Right lobe of liver (tissue), 6 donors: ENCODE results near the gene CRBN. TPM values are rescaled to one million over a fixed set of nuclear protein-coding genes. Genes with fewer than 3 reads are reported as not detected.

Experiments used
- ATAC-seq, 4 donors: fragments of 200-7000 bp; cut with Tn5 transposase; one replicate each; pipeline ENCODE4 v1.9.1; 2020; ENCODE audit warnings: mild to moderate bottlenecking in 4 of 4, moderate library complexity in 4 of 4
- DNase-seq, 3 donors: peaks; one replicate each; pipeline ENCODE4 v3.0.0-alpha.2; 2020
- H3K27ac ChIP-seq, 3 donors: fragments of 200-600 bp; one replicate each; pipeline ENCODE4 v1.8.0; 2022
- H3K27me3 ChIP-seq, 2 donors: fragments of 200-600 bp; one replicate each; pipeline ENCODE4 v1.8.0; 2022
- H3K36me3 ChIP-seq, 4 donors: fragments of 200-600 bp; sonication (generic) in 1 of 4; one replicate each; pipeline versions ENCODE4 v1.5.1 to v1.8.0; 2017 to 2022; ENCODE audit warnings: control low read depth in 1 of 4
- H3K4me1 ChIP-seq, 4 donors: fragments of 200-600 bp; sonication (generic) in 1 of 4; one replicate each; pipeline versions ENCODE4 v1.5.1 to v1.8.0; 2017 to 2022; ENCODE audit warnings: control low read depth in 1 of 4
- H3K4me3 ChIP-seq, 3 donors: fragments of 200-600 bp; one replicate each; pipeline ENCODE4 v1.8.0; 2022
- H3K9me3 ChIP-seq, 4 donors: fragments of 200-600 bp; sonication (generic) in 1 of 4; one replicate each; pipeline versions ENCODE4 v1.5.1 to v1.8.0; 2017 to 2022; ENCODE audit warnings: control low read depth in 1 of 4
- CTCF ChIP-seq, 4 donors: fragments of 200-600 bp in 3 of 4; fragments of 450-650 bp in 1 of 4; IDR thresholded peaks; one replicate each; pipeline versions ENCODE4 v1.5.1 to v1.8.0; 2016 to 2022; ENCODE audit warnings: antibody characterized with exemption in 4 of 4, mild to moderate bottlenecking in 2 of 4
- POLR2A ChIP-seq: fragments of 450-650 bp; IDR thresholded peaks from one replicate; pipeline ENCODE4 v1.6.1; 2017; ENCODE audit warnings: antibody characterized with exemption, mild to moderate bottlenecking
- WGBS: methylation state at CpG from one replicate; pipeline ENCODE4 v1.1.6; 2018; ENCODE audit warnings: low coverage, low lambda C conversion rate; ENCODE audit not compliant: insufficient coverage; ENCODE audit errors: missing lambda C conversion rate; 5-methylcytosine and 5-hydroxymethylcytosine counted together
- intact Hi-C, 2 donors: fragments of 100-400 bp; cut with DNase I; formaldehyde crosslinking; loops; one replicate each; pipeline versions ENCODE4 v1.11.2 to v1.14.1; 2022
- total RNA-seq, 6 experiments: library from RNA; depleted of rRNA in 2 of 6; stranded (reverse); fragments of >200 nt in 2 of 6; fragmentation: NEBNext Ultra II Directional in 3 of 6; extraction: Animal tissue kit (Norgen Biotek cat#: 25700) in 3 of 6; gene quantifications; one replicate each; pipeline versions ENCODE4 v1.1.0 to v1.2.4, GENCODE V29; 2016 to 2023
- donor health status: DM: no; HTN: yes; CAD: no.
- donor health status: DM: no; HTN: no; CAD: no.
- donor health status: DM: no; HTN: no; CAD: no.
- donor health status: DM: no; HTN: yes; CAD: no.
- donor health status: DM: no; HTN: yes; CAD: no.

CRBN gene
- total RNA-seq, 6 experiments from 2014 or later, result 21.7 to 32.3 (median 24.1) TPM

GRCh38 chr3:3154879-3155610 is 24.4 kb downstream of the CRBN start:
- no peak overlapping the region for H3K4me3 ChIP-seq
- WGBS, result 96% methylated on average over 5 of the region's 5 CpGs
- H3K9me3 ChIP-seq, result no peaks in the 10 kb centered on the region
- peaks cover 5 to 81% (median 25%) of the 10 kb centered on the region in 4 donors for H3K36me3 ChIP-seq
- H3K27ac ChIP-seq, result no peak overlapping the region
- no peaks in the 10 kb centered on the region for H3K4me1 ChIP-seq
- no peak for ATAC-seq
- no peak for DNase-seq
- intact Hi-C loops, result no loop called here
- H3K27me3 ChIP-seq, result no peaks in the 10 kb centered on the region
- TF ChIP-seq POLR2A, result no peak

GRCh38 chr3:3151513-3151912 is 28.0 kb downstream of the CRBN start:
- H3K9me3 ChIP-seq, result no peaks in the 10 kb centered on the region
- H3K36me3 ChIP-seq, result peaks cover 5 to 89% (median 40%) of the 10 kb centered on the region in 4 donors
- TF ChIP-seq CTCF (IDR thresholded peaks at IDR 0.05), result no peak
- TF ChIP-seq POLR2A, result no peak
- no peaks in the 10 kb centered on the region for H3K27me3 ChIP-seq
- H3K4me1 ChIP-seq, result no peaks in the 10 kb centered on the region
- DNase-seq, result no peak
- H3K27ac ChIP-seq, result no peak overlapping the region
- no peak overlapping the region for H3K4me3 ChIP-seq
- WGBS, result 38% methylated on average over 1 of the region's 1 CpG
- intact Hi-C loops, result no loop called here
- ATAC-seq, result no peak

GRCh38 chr3:3149560-3149959 is 29.9 kb downstream of the CRBN start:
- TF ChIP-seq CTCF (IDR thresholded peaks at IDR 0.05) (no peak), POLR2A (no peak)
- Histone ChIP-seq H3K36me3 (peaks cover 5 to 86% (median 45%) of the 10 kb centered on the region in 4 donors), H3K4me3 (no peak overlapping the region), H3K9me3 (no peaks in the 10 kb centered on the region), H3K4me1 (no peaks in the 10 kb centered on the region), H3K27me3 (no peaks in the 10 kb centered on the region), H3K27ac (no peak overlapping the region)
- ATAC-seq, result no peak
- 67% methylated on average over 1 of the region's 1 CpG for WGBS
- intact Hi-C loops, result no loop called here
- DNase-seq, result no peak

- intact Hi-C loops, result no loop called here
- Histone ChIP-seq H3K9me3 (no peaks in the 10 kb centered on the region), H3K36me3 (peaks cover 0 to 77% (median 34%) of the 10 kb centered on the region in 4 donors), H3K27ac (no peak overlapping the region), H3K4me3 (no peak overlapping the region), H3K4me1 (no peaks in the 10 kb centered on the region), H3K27me3 (no peaks in the 10 kb centered on the region)
- WGBS, result 80% methylated on average over 8 of the region's 8 CpGs
- TF ChIP-seq POLR2A, result no peak
- TF ChIP-seq CTCF (IDR thresholded peaks at IDR 0.05), result no peak
- no peak for DNase-seq
- ATAC-seq, result no peak
Measured at GRCh38 chr3:3145831-3146230, 33.7 kb downstream of the CRBN start.

- no peak overlapping the region for H3K4me3 ChIP-seq
Measured at GRCh38 chr3:3141939-3142338, 37.6 kb downstream of the CRBN start.

More at GRCh38 chr3:3141939-3142338, 37.6 kb downstream of the CRBN start:
- TF ChIP-seq CTCF (IDR thresholded peaks at IDR 0.05), result no peak
- TF ChIP-seq POLR2A, result no peak
- Histone ChIP-seq H3K9me3 (no peaks in the 10 kb centered on the region), H3K27ac (no peak overlapping the region), H3K36me3 (peaks cover 0 to 74% (median 23%) of the 10 kb centered on the region in 4 donors), H3K4me1 (no peaks in the 10 kb centered on the region), H3K27me3 (no peaks in the 10 kb centered on the region)
- ATAC-seq (no peak), DNase-seq (no peak)
- intact Hi-C loops, result no loop called here
